PC-9 (cell line): ENCODE measurements around the gene ALPG.

Experiments
- CTCF ChIP-seq: fragments of 200-600 bp; sonication (generic); conservative IDR thresholded peaks from 2 replicates; pipeline ENCODE4 v1.6.1; 2017; ENCODE audit warnings: mixed run types, antibody characterized with exemption, mild to moderate bottlenecking, moderate library complexity
- EZH2 ChIP-seq: fragments of 200-600 bp; sonication (generic); IDR thresholded peaks from 2 replicates; pipeline ENCODE4 v1.8.0; 2017; ENCODE audit warnings: antibody characterized with exemption, low read depth

- TF ChIP-seq CTCF, result no peak
- no peak for TF ChIP-seq EZH2
These were observed 42.6 kb upstream of the ALPG start for GRCh38 chr2:232363784-232364615.
